Nephron progenitor cell (in vitro differentiated cells): ENCODE measurements around the gene EMC7.
A peak's percentile ranks its signal among the peaks of the same experiment; 100 is the strongest.

Experiments
- DNase-seq: peaks from one replicate; pipeline ENCODE4 v3.0.0; 2021
- H3K27ac Mint-ChIP-seq: 2 replicates; pipeline ENCODE4 v1.8.0; 2021; ENCODE audit warnings: mild to moderate bottlenecking, moderate library complexity, mixed read lengths
- H3K27me3 Mint-ChIP-seq: 2 replicates; pipeline ENCODE4 v1.8.0; 2021; ENCODE audit warnings: mild to moderate bottlenecking, low read depth, mixed read lengths; ENCODE audit not compliant: poor library complexity
- H3K36me3 Mint-ChIP-seq: 2 replicates; pipeline ENCODE4 v1.8.0; 2021; ENCODE audit warnings: low read depth, mixed read lengths
- H3K4me1 Mint-ChIP-seq: 2 replicates; pipeline ENCODE4 v1.8.0; 2021; ENCODE audit warnings: mixed read lengths
- H3K4me3 Mint-ChIP-seq: 2 replicates; pipeline ENCODE4 v1.8.0; 2021; ENCODE audit warnings: mild to moderate bottlenecking, moderate library complexity, mixed read lengths
- H3K9me3 Mint-ChIP-seq: 2 replicates; pipeline ENCODE4 v1.8.0; 2021; ENCODE audit warnings: mild to moderate bottlenecking, moderate library complexity, mixed read lengths
- CTCF ChIP-seq: fragments of 200-600 bp; sonication (generic); IDR thresholded peaks from 2 replicates; pipeline ENCODE4 v1.5.0; 2021; ENCODE audit warnings: antibody characterized with exemption

The EMC7 gene

GRCh38 chr15:34038871-34039789 lies 62.5 kb downstream of the EMC7 start, which contains the start of gene AVEN:
TSS of gene AVEN (minus strand) at chr15:34039204. CDS start at chr15:34039046, 158 bp downstream.
- H3K27me3 Mint-ChIP-seq = peaks cover 5% of the 10 kb centered on the region
- H3K9me3 Mint-ChIP-seq = no peaks in the 10 kb centered on the region
- H3K4me3 Mint-ChIP-seq = peak within 1 kb of the TSS; percentile 85
- TF ChIP-seq CTCF = no peak
- H3K27ac Mint-ChIP-seq = no peak within 1 kb of the TSS
- peak; percentile 75 for DNase-seq
- H3K4me1 Mint-ChIP-seq = peaks cover 24% of the 10 kb centered on the region
- H3K36me3 Mint-ChIP-seq = no peaks in the 10 kb centered on the region

- Mint-ChIP-seq H3K27me3 (peaks cover 5% of the 10 kb centered on the region), H3K4me1 (peaks cover 24% of the 10 kb centered on the region), H3K27ac (no peak overlapping the region), H3K9me3 (no peaks in the 10 kb centered on the region), H3K36me3 (no peaks in the 10 kb centered on the region), H3K4me3 (peak overlapping the region; percentile 85)
- peak; percentile 70 for DNase-seq
- TF ChIP-seq CTCF = no peak
Observed at GRCh38 chr15:34038023-34038870, 63.4 kb downstream of the EMC7 start.
